Large intestine (tissue), 3 donors: ENCODE results near the gene EDAR. TPM values are rescaled to one million over a fixed set of nuclear protein-coding genes. Genes with fewer than 3 reads are reported as not detected.

Experiments
- DNase-seq, 2 donors: peaks; one replicate each; pipeline versions ENCODE4 v3.0.0 to v3.0.0-alpha.2; 2013
- H3K27ac ChIP-seq: one replicate; pipeline ENCODE4 v1.5.1; 2013; ENCODE audit warnings: low read length
- H3K27me3 ChIP-seq: 2 replicates; pipeline ENCODE4 v1.6.1; 2013; ENCODE audit warnings: low read length; ENCODE audit not compliant: control insufficient read depth, insufficient read depth
- H3K36me3 ChIP-seq: 2 replicates; pipeline ENCODE4 v1.6.1; 2013; ENCODE audit warnings: low read length; ENCODE audit not compliant: control insufficient read depth, insufficient read depth
- H3K4me1 ChIP-seq: one replicate; pipeline ENCODE4 v1.6.1; 2013; ENCODE audit warnings: low read length; ENCODE audit not compliant: control insufficient read depth, insufficient read depth
- H3K4me3 ChIP-seq: one replicate; pipeline ENCODE4 v1.5.1; 2013; ENCODE audit warnings: low read length
- H3K9me3 ChIP-seq: one replicate; pipeline ENCODE4 v1.6.1; 2013; ENCODE audit warnings: mild to moderate bottlenecking, low read depth, low read length, moderate library complexity; ENCODE audit not compliant: control insufficient read depth
- WGBS: methylation state at CpG from one replicate; pipeline ENCODE4 v1.1.5; 2013; ENCODE audit warnings: low lambda C conversion rate; ENCODE audit not compliant: insufficient coverage; 5-methylcytosine and 5-hydroxymethylcytosine counted together
- polyA plus RNA-seq: library from polyadenylated mRNA; unstranded; fragments of 120-200 nt; gene quantifications from one replicate; pipeline ENCODE4 v1.2.1, GENCODE V29; 2013

The EDAR gene
- polyA plus RNA-seq, 1 donor, result 2.0 TPM

DNA sequence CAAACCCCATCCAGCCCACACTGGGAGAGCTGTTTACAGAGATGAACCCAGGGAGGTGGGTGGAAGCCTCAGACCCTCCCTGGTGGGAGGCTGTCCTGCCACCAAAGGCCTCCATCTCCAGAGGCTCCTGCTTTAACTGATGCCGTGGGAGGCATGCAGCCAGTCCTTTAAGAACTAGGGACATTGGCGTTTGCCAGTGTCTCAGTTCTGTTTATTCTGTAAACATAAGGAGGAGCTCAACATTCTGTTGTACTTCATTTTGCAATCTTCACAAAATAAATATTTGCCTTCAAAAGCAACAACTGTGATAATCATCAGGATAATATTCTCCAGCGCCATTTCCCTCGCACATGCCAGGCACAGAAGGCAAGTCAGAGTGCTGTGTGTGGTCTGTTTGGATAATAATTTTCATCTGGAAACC, 6.8 kb downstream of the EDAR start:
- Histone ChIP-seq H3K36me3 (no peaks in the 10 kb centered on the region), H3K27ac (peak overlapping the region; percentile 31)
- WGBS, result no CpG with 5 or more reads among the region's 4 CpGs

DNA sequence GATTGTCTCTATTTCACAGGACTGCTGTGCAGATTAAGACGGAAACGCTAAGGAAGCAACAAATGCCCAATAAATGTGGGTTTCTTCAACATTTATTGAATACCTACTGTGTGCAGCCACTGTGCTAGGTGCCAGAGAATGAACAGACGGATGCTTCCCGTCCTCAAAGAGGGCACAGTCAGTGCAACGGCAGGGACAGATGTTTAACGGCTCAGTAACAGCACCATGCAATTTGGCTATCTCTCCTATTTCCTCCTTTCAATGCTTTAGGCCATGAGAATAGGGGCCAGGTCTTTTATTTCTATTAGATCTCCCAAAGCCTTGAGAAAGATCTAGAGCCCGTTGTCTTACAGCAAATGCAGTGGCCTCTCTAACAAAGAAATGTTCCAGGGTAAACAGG, 7.2 kb downstream of the EDAR start:
- no peak overlapping the region for H3K4me3 ChIP-seq
- no peaks in the 10 kb centered on the region for H3K9me3 ChIP-seq
- H3K4me1 ChIP-seq, result peaks cover 10% of the 10 kb centered on the region
- H3K27me3 ChIP-seq, result peaks cover 42% of the 10 kb centered on the region
- peak overlapping the region; percentile 31 for H3K27ac ChIP-seq
- WGBS, result no CpG with 5 or more reads among the region's 7 CpGs
- no peak for DNase-seq
- no peaks in the 10 kb centered on the region for H3K36me3 ChIP-seq

More for the DNA sequence above, 6.8 kb downstream of the EDAR start:
- no peaks in the 10 kb centered on the region for H3K9me3 ChIP-seq
- H3K4me3 ChIP-seq, result no peak overlapping the region
- DNase-seq, result no peak
- peaks cover 40% of the 10 kb centered on the region for H3K27me3 ChIP-seq
- H3K4me1 ChIP-seq, result peaks cover 10% of the 10 kb centered on the region

DNA sequence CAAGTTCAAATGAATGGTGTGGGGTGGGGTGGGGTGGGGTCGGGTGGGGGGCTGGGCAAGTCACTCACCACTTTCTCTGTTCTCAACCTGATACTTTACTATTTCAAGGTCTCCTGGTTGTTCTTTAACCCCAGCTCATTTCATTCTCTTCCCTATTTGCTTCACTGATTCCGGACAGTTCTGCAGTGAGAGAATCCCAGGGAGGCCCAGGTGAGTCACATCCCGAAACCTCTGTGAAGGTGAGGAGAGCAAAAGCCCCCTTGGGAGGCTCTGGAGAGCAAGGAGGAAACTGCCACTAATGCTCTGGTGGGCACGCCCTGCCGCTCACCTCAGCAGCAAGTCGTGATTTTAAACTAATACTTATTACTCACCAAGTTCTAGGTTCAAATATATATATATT, 8.9 kb downstream of the EDAR start:
- peaks cover 10% of the 10 kb centered on the region for H3K4me1 ChIP-seq
- peaks cover 38% of the 10 kb centered on the region for H3K27me3 ChIP-seq
- no peak for DNase-seq
- H3K9me3 ChIP-seq, result no peaks in the 10 kb centered on the region
- no peaks in the 10 kb centered on the region for H3K36me3 ChIP-seq
- no peak overlapping the region for H3K27ac ChIP-seq
- WGBS, result no CpG with 5 or more reads among the region's 6 CpGs
- H3K4me3 ChIP-seq, result no peak overlapping the region

DNA sequence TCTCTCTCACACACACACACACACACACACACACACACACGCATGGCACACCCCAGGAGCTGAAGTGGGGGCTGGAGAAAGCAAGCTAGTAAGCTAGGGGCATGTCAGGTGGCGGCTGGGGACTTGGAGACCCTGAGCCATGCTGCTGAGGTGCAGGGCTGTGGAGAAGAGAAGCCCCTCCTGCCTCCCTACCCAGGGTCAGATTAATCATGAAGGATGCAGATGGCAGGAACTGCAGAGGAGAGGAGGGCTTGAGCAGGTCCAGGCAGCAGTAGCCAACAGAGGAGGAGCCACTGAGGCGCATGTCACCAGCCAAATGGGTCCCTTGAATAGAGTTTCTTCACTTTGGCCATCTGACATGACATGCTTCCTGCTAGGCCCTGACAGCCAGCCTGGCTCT, 9.6 kb downstream of the EDAR start:
- H3K36me3 ChIP-seq, result no peaks in the 10 kb centered on the region
- H3K27me3 ChIP-seq, result peaks cover 33% of the 10 kb centered on the region
- H3K4me1 ChIP-seq, result peaks cover 10% of the 10 kb centered on the region
- H3K4me3 ChIP-seq, result no peak overlapping the region
- DNase-seq, result no peak
- WGBS, result no CpG with 5 or more reads among the region's 3 CpGs
- H3K9me3 ChIP-seq, result no peaks in the 10 kb centered on the region
- no peak overlapping the region for H3K27ac ChIP-seq

DNA sequence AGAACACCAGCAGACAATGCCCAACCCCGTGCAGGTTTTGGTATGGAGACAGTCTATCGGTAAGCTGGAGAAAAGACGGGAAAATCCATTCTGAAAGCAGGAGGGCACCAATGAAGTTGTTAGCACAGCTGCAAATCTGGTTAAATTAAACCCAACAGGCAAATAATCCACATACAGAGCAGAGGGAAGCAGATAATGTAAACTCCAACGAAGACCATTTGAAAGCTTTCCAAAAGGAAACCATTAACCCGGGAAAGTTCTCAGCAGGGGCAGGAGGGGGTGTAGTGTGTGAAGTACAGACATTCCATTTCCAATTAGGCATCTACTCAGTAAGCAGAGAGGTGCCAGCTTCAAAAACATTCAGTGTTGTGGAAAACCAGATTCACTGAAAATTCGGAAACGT, 10.3 kb downstream of the EDAR start:
- H3K36me3 ChIP-seq, result no peaks in the 10 kb centered on the region
- H3K4me3 ChIP-seq, result no peak overlapping the region
- H3K9me3 ChIP-seq, result no peaks in the 10 kb centered on the region
- DNase-seq, result no peak
- WGBS, result 67% methylated on average over 2 of the region's 7 CpGs
- peaks cover 26% of the 10 kb centered on the region for H3K27me3 ChIP-seq
- no peak overlapping the region for H3K27ac ChIP-seq
- H3K4me1 ChIP-seq, result peaks cover 10% of the 10 kb centered on the region

DNA sequence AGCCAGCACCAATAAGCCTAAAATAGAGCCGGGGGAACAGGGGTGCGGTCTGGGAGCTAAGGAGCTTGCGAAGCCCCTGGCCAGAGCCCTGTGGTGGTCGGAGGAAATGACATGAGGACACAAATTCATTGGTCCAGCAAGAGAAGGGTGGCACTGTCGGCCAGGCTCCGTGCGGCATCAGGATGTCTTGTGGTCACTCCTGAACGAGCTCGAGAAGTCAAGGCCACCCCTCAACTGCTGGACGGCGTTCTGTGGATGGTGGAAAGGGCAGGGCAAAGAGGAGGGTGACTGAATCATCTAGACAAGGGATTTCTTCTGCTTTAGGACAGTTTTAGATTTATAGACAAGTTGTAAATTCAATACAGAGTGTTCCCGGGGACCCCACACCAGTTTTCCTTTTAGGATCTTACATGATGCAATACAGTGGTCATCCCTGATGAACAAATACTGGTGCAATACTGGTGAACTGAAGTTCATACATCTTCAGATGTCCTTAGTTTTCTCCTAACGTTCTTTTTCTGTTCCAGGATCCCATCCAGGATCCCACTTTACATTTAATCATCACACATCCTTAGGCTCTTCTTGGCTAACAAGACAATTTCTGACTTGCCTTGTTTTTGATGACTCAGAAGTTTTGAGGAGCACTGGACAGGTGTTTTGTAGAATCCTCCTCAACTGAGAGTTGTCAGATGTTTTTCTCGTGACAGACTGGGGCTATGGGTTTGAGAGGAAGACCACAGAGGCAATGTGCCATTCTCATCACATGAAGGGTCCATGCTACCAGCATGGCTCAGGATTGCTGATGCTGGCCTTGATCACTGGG, 13.2 kb downstream of the EDAR start:
- Histone ChIP-seq H3K36me3 (no peaks in the 10 kb centered on the region), H3K9me3 (peaks cover 2% of the 10 kb centered on the region), H3K4me1 (peaks cover 10% of the 10 kb centered on the region), H3K27me3 (peaks cover 8% of the 10 kb centered on the region), H3K27ac (no peak overlapping the region), H3K4me3 (no peak overlapping the region)
- DNase-seq, result no peak
- WGBS, result 88% methylated on average over 3 of the region's 14 CpGs

DNA sequence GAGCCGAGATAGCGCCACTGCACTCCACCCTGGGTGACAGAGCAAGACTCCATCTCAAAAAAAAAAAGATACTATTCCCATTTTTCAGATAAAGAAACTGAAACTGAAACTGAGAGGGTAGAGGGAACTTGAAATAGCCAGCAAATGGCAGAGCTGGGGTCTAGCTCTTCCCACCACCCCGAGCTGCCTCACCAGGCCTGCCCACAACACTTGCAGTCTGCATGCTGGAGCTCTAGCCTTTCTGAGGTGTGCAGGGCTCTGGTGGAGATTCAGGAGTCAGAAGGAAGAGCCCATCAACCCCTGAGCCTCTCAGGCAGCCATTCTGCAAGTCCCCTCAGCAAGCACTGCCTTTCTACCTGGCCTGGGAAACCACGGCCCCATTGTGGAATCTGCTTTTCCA, 14.3 kb downstream of the EDAR start:
- H3K4me1 ChIP-seq, result peaks cover 4% of the 10 kb centered on the region
- H3K36me3 ChIP-seq, result no peaks in the 10 kb centered on the region
- DNase-seq, result no peak
- H3K27ac ChIP-seq, result no peak overlapping the region
- H3K4me3 ChIP-seq, result no peak overlapping the region
- WGBS, result no CpG with 5 or more reads among the region's 4 CpGs
- H3K9me3 ChIP-seq, result peaks cover 2% of the 10 kb centered on the region
- peaks cover 8% of the 10 kb centered on the region for H3K27me3 ChIP-seq

DNA sequence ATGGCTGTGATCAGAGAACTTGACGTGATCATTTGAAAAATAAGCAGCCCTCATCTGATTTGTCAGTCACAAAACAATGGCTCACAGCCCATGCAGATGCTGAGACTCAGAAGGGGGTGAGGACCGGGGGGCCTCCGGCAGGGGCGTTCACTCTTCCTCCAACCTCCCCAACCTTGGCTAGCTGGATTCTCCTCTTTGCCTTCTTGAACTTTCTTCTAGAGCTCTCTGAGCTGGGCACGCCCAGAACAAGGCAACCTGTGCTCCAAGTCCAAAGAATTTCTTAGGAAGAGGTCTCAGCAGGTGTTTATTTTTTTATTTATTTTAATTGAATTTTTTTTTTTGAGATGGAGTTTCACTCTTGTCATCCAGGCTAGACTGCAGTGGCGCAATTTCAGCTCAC, 16.4 kb downstream of the EDAR start:
- no CpG with 5 or more reads among the region's 6 CpGs for WGBS
- Histone ChIP-seq H3K4me1 (no peaks in the 10 kb centered on the region), H3K9me3 (peaks cover 2% of the 10 kb centered on the region), H3K27me3 (peaks cover 3% of the 10 kb centered on the region), H3K4me3 (no peak overlapping the region), H3K36me3 (no peaks in the 10 kb centered on the region), H3K27ac (no peak overlapping the region)
- DNase-seq, result no peak

DNA sequence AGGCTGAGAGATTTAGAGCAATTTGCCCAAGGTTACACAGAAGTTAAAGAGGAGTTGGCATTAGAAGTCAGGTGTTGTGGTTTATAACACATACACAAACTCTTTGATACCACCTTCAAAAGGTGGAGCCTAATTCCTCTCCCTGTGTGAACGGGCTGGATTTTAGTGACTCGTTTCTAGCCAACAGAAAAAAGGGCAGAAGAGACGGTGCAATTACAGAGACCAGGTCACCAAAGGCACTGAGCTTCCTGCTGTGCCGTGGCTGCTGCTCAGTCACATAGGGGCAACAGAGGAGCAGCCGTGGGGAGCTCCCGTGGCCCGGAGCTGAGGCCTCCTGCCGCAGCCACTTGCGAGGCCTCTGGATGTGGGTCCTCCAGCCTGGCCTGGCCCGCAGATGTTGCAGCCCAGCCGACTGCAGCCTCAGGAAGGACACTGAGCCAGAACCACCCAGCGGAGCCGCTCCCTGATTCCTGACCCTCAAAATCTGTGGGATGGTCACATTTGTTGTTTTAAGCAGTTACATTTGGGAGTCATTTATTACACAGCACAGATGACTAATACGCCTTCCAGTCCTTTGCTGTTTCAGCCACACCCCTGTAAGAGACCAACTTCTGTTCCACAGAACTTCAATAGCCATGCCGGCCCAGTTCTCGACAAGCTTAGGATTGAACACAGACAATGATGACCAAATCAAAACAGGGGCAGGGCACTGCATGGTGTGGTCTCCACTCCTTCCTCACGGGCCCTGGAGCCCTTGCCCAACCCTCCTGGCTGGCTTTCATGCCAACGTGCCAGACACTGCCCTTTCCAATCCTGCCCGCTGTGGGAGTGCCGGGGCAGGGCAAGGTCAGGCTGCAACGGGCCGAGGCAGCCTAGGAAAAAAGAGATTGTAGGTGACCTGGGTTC, 17.1 kb downstream of the EDAR start:
- Histone ChIP-seq H3K9me3 (peaks cover 2% of the 10 kb centered on the region), H3K4me3 (no peak overlapping the region), H3K36me3 (no peaks in the 10 kb centered on the region), H3K27me3 (peaks cover 3% of the 10 kb centered on the region), H3K27ac (no peak overlapping the region), H3K4me1 (no peaks in the 10 kb centered on the region)
- DNase-seq, result no peak
- WGBS, result no CpG with 5 or more reads among the region's 22 CpGs

DNA sequence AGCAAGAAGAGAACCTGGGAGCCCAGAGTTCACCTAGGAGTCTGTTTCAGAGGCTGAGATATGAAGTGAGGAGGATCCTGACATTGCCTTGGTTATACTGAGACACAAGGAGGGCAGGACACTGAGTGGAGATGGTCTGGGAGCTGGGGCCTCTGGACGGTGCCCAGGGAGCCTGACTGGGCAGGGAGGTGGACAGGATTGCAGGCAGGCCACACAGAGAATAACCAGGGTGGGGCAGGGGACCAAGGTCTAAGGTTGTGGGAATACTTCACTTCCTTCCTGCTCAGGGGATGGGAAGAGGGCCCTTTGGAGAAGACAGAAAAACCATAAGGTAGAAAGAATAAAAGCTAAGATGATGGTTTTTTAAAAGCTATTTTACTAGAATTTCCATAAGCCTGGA, 18.7 kb downstream of the EDAR start:
- WGBS, result no CpG with 5 or more reads among the region's 1 CpG
- peak in 1 of 2 donors; percentile 43 for DNase-seq
- no peak overlapping the region for H3K4me3 ChIP-seq
- H3K36me3 ChIP-seq, result no peaks in the 10 kb centered on the region
- H3K27ac ChIP-seq, result no peak overlapping the region
- peaks cover 6% of the 10 kb centered on the region for H3K4me1 ChIP-seq
- H3K27me3 ChIP-seq, result no peaks in the 10 kb centered on the region
- peaks cover 2% of the 10 kb centered on the region for H3K9me3 ChIP-seq
